GM19238 (cell line): ENCODE measurements around the gene LAMTOR4.

Source experiments
- DNase-seq: peaks from one replicate; pipeline ENCODE4 v3.0.0; 2011; ENCODE audit warnings: low spot score; ENCODE audit not compliant: insufficient read length

LAMTOR4 gene

DNA sequence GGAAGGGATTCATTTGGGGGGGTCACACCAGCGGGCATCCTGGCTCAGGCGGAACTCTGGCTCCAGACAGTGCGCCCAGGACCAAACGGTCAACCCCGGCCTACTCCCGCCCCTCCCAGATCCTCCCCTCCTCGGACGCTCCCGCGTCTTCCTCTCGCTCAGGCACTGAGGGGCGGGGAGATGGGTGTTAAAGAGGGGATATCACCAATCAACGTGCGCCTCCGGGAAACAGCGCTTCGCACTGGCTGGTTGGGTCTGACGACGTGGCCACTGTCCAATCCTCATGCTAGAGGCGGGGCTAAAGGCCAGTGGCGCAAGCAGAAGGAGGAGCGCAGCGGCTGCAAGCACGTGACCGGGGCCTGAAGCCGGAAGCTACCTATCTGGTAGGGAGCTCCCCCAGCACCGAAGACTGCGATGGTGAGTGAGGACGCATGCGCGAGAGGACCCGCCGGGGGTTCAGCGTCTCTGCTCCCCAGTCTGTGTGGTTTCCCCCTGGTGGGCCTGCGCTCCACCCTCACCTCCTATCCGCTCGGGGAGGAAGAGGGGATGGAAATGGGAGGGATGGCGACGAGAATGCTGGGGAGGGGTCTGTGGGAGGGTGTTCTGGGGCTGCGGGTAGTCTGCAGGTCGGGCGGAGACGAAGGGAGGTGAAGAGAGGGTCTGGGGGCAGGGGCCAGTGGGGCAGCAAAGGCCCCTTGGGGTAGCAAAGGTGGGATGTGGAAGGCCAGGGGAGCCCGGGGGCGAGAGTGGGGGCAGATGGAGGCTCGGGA lies at the start of gene LAMTOR4:
Gene LAMTOR4, plus strand, starts transcription at position 360 of the 770 bp plus-strand sequence. Its CDS starts 55 bp downstream, at position 415.
- DNase-seq: peak; percentile 98

DNA sequence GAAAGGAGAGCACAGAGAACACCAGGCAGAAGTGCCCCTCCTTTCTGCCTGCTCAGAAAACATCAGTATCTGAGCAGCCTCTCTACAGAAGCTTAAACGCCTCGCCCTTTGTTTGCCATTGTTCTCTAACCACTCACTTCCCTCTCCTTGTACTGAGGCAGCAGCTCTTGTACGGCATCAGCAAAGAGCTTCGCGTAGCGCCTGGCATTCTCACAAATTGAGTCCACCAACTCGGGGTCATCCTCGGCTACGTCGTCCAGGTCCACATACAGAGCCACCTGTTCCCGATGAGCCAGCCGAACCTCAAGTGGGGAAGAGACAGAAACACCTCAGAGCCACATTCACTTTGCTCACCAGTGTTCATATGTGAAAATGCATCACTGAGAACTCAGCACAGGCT lies 49.3 kb upstream of the LAMTOR4 start:
- no peak for DNase-seq

DNA sequence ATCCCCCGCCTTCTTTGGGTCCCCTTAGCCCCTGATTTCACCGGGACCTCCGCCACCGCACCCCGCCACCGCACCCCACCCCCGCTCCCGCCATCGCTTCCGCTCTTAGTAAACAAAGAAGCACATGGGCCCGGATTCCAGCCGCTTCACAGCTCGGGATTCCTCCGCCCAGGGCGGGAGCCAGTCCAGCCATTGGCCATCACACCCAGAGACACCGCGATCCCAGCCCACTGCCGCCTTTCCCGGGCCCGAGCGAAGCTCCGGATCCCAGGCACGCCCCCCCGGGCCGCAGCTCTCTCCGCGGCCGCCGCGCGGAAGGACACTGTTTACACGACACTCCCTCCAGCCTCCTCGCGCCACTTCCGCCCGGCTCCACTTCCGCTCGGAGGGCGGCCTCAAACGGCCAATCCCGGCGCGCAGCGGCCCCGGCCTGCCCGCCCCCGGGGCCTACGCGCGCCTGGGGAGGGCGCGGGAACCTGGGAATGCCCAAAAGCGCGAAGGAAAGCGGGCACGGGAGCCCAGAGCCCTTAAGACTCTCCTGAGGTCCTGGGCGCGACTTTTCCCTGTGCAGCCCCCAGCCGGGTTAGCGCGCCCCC lies 48.2 kb upstream of the LAMTOR4 start:
- peak; percentile 94 for DNase-seq

DNA sequence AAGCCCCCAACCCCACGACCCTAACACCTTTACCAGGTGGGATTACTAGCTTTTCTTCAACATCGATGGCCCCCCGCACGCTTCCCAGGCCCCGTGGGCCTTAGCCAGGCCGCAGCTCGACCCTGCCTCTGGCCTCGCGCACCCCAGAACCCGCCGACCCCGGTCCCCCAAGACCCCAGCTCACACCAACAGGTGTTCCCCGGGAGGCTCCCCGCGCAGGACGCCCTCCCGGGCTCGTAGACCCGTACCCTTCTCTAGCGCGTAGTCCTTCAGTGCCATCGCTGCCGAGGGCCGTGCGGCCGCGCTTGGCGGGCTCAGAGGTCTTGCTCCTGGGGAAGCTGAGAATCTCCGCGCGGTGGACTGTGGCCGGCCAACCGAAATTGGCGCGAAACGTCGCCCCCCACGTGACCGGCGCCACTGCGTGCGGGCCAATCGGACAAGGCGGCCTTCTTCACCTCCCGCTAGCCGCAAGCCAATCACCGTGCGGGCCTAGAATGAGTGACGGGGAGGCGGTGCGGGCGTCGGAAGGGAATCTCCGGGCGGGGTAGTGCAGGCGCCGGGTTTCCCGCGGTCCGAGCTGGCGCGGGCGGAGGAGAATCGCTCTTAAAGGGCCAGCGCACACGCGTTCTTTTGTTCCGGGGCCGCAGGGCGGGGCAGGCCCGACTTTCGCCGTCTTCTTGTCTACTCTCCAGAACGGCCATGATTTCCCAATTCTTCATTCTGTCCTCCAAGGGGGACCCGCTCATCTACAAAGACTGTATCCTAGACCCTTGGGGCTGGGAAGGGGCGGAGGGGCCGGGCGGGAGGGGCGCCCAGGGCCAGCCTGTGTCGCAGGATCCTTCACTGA lies 47.5 kb upstream of the LAMTOR4 start, which contains the start of the genes AP4M1 and MCM7:
Gene AP4M1, plus strand, starts transcription at position 628 of the 847 bp plus-strand sequence. Its CDS starts 72 bp downstream, at position 700.
Gene MCM7, minus strand, starts transcription at position 382 of the 847 bp plus-strand sequence. Its CDS starts 103 bp downstream, at position 279.
- peak; percentile 96 for DNase-seq

DNA sequence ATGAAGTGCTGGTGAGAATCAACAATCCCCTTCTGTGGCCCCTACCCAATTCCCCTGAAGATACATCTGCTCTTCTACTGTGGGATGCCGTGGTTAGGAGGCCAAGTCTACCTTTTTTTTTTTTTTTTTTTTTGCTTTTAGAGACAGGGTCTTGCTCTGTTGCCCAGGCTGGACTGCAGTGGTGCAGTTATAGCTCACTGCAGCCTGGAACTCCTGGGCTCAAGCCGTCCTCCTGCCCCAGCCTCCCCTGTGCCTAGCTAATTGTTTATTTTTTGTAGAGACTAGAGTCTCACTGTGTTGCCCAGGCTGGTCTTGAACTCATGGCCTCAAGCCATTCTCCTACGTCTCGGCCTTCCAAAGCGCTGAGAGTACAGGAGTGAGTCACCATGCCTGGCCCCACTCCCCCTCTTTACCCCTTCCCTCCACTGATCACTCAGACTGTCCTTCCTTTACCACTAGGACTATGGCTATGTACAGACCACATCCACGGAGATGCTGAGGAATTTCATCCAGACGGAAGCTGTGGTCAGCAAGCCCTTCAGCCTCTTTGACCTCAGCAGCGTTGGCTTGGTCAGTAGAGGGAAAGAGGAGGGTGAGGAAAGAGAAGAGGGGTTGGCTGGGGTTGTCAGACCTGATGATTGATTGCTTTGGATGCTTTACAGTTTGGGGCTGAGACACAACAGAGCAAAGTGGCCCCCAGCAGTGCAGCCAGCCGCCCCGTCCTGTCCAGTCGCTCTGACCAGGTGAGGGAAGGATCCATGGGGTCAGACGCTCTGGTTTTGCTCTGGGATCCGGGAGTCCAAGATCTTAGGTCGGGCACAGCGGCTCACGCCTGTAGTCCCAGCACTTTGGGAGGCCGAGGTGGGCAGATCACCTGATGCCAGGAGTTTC lies 45.5 kb upstream of the LAMTOR4 start:
- no peak for DNase-seq

DNA sequence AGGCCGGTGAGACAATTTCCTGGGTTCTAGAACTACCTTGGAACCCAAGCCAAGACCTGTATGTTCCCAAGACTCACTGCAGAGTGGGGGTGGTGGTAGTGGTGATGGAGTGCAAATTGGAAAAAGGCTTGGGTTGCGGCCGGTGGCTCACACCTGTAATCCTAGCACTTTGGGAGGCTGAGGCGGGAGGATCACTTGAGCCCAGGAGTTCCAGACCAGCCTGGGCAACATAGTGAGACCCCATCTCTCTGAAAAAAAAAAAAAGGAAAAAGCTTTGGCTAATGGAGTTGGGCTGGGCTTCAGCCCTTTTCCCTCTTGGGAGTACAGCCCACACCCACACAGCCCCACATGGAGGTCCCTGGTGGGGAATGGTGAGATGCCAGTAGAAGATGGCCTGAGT lies 43.2 kb upstream of the LAMTOR4 start:
- DNase-seq: no peak

DNA sequence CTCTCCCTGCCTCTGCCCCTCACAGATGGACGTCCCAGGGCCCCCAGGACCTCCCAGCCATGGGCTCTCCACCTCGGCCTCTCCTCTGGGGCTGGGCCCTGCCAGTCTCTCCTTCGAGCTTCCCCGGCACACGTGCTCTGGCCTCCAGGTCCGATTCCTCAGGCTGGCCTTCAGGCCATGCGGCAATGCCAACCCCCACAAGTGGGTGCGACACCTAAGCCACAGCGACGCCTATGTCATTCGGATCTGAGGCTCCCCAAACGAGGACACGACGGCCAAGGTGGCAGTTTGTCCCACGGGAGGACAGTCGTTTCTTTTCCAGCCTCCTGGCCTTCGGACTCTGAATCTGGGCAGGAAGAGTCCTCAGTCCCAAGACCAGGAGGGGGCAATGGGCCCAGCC lies 42.1 kb upstream of the LAMTOR4 start:
- no peak for DNase-seq

DNA sequence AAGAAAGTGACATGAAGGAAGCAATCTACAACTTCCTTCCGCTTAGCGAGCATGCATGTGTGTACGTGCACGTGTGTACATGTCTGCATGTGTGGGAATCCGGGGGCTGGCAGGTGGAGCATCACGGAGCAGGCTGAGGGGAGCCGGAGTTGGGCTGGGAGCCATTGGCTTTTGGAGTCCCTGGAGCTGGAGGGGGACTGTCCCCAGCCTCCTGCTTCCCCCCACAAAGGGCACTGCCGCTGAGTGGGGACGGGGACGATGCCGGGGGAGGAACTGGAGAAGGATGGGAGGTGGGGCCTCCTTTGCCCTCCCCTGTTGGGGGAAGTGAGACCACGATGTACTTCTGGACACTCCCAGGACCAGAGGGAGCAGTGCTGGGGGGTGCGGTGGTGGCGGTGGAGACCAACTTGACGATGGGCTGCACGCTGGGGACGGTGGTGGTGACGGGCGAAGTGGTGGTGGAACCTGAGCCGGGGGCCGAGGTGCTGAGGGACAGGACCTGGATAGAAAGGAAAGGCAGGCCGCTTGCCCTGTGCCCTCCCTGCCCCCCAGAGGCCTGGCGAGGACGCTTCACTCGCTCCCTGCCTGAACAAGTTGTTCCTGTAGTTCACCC lies 41.5 kb upstream of the LAMTOR4 start:
- no peak for DNase-seq

DNA sequence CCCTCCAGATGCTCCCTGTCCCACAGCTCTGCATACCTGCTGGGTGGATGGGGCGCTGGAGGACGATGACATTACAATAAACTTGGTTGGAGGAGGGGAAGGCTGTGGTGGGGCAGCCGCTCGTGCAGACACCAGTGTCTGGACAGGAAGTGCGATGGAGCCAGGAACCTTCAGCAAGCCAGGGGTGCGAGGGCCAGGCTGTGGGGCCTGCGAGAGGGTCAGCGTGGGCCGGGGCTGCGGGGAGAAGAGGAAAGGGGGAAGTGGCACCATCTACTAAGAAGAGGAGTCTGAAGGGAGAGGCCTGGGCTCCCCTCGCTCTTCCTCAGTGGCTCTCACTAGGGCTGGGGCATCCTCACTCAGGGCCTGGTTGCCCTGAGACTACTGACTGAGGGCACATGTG lies 40.8 kb upstream of the LAMTOR4 start:
- no peak for DNase-seq

DNA sequence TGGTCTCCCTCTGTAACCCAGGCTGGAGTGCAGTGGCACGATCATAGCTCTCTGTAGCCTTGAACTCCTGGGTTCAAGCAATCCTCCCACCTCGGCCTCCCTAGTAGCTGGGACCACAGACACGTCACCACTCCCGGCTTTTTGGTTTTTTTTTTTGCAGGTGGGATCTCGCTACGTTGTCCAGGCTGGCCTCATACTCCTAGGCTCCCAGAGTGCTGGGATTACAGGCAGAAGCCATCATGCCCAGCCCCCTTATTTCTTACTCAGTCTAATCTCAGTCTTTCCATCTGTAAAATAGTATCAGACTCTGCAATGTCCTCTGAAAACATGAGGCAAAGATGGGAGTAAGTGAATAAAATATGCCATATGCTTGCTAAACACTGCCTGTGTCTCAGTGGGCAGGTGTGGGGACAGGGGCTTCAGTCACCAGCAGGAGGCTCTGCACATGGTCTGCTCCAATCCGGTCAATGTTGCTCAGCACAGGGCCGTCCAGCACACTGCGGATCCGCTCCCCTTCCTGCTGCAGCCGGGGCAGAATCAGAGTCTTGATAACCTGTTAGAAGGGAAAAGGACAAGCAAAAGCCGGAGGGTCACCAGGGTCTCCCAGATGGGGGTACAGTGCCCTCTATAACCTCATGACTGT lies 39.1 kb upstream of the LAMTOR4 start:
- no peak for DNase-seq

DNA sequence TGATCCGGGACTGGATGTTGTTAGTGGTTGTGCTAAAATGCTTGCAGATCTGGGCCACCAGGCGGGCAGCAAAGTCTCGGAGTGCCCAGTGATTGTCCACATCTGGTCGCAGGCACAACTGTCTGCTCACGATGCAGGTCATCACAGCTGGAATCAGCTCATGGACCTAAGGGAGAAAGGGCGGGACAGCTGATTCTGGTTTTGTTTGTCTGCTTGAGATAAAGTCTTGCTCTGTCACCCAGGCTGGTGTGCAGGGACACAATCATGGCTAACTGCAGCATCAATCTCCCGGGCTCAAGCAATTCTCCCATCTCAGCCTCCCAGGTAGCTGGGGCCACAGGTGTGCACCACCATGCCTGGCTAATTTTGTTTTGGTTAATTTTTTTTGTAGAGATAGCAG lies 37.6 kb upstream of the LAMTOR4 start:
- DNase-seq: no peak

DNA sequence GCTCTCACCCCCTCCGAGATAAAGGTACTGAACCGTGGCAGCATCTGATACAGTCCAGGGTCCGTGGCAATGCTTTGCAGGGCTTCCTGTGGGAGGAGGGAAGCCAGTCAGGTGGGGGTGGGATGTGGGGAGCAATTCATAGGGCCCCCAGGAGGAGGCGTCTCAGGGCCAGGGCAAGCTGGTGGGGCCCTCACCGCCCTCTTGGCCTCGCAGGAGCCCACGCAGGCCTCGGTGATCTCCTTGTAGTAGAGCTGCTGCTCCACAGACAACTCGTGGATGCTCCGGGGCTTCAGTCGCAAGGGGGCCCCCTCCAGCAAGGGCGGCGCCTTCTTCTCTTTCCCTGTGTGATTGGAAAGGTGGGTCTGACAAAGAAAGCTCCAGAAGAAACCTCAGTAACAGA lies 36.8 kb upstream of the LAMTOR4 start:
- no peak for DNase-seq

DNA sequence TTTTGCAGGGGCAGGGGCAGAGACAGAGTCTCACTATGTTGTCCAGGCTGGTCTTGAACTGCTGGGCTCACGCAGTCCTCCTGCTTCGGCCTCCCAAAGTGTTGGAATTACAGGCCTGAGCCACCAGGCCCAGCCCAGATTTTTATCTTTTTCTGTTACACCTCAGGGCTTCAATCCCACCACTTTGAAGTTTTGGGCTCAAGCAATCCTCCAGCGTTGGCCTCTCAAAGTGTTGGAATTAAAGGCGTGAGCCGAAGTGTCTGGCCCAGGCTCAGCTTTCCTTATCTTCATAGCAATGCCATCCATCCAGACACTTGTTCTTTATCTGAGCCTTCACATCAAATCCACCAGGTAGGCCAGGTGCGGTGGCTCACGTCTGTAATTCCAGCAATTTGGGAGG lies 33.7 kb upstream of the LAMTOR4 start:
- no peak for DNase-seq

DNA sequence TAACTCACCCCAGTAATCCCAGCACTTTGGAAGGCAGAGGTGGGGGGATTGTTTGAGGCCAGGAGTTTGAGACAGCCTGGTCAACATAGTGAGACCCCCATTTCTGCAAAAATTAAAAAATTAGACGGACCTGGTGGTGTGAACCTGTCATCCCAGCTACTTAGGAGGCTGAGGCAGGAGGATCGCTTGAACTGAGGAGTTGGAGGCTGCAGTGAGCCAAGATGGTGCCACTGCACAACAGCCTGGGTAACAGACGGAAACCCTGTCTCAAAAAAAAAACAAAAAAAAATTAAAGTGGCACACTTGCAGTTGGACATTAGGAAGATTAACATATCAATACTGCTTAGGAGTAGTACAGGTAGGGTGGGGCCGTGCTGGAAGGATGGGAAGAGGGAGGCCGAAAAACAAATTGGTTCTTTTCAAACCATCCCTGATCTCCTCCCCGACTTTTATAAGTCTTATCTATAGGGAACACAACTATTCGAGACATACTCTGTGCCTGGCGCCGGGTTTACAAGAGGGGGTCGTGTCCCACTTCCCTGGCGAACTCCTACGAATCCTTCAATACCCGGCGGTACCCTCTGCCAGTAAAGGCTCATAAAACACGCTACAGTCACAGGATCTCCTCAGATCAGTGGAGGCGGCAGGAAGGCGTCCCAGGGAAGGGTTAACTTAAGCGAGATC lies 30.2 kb upstream of the LAMTOR4 start:
- no peak for DNase-seq

DNA sequence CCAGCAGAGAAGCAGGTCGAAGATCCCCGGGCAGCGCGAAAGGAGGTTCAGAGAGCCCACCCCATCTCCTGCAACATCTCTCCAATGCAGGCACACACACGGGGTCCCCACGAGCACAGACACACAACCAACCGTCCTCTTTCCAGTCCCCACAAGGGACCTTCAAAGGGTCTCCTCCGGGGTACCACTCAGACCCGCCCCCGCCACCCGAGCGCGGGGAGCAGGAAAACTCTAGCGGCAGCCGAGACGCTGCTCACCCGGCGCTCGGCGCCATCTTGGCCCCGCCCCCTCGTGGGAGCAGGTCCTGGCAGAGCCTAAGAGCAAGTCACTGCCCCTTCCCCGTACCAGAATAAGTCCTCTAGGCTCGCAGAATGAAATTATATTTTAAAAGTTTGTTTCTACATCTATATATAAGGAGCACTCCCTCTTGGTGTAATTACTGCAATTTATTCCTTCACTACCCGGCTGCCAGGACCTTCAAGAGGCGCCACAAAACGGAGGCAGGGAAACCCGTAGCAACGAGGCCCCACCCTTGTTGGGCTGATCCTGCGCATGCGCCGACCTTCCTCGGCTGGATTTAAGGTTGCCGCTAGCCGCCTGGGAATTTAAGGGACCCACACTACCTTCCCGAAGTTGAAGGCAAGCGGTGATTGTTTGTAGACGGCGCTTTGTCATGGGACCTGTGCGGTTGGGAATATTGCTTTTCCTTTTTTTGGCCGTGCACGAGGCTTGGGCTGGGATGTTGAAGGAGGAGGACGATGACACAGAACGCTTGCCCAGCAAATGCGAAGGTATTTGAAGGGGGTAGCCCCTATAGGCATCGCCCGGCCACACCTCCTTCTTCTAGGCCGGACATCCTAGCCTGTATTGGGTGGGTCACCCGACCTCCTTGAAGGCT lies 29.4 kb upstream of the LAMTOR4 start, which contains the start of the genes CNPY4 and TAF6:
Gene CNPY4, plus strand, starts transcription at position 563 of the 898 bp plus-strand sequence. Its CDS starts 111 bp downstream, at position 674.
Gene TAF6, minus strand, starts transcription at position 287 of the 898 bp plus-strand sequence. CDS start 5,149 bp downstream, outside the sequence.
- DNase-seq: peak; percentile 98

DNA sequence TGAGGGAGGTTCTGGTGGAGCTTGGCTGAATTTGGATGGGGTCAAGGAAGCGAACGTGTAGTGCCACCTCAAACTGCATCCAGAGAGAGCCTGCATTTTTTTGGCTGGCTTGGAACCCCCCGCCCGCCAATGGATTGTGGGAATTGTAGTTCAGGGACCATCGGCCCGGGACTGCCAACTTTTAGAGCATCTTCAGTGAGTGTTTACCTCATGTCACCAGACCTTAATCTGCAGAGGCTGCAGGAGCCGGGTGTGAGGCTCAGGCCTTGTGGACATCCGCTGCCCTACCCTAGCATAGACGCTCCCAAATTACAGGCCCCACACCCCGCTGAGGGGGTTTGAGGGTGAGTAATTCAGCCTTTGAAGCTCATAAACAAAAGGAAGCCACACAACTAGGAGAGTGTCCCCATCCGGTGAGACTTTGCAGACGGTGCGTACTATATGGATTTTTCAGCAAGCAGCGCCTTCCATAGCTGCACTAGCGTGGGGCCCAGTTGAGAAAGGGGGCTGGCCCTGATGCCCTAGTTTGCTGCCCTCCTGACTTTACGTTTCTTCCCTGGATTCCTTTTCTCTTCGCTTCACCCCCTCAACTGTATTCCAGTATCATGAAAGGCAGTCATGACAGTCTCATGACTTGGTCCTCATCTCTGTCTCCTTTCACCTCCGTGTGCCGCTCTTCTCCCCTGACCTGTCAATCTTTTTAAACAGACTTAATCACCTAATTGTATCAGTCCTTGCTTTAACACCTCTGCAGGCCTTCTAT lies 28.6 kb upstream of the LAMTOR4 start:
- DNase-seq: peak; percentile 62

DNA sequence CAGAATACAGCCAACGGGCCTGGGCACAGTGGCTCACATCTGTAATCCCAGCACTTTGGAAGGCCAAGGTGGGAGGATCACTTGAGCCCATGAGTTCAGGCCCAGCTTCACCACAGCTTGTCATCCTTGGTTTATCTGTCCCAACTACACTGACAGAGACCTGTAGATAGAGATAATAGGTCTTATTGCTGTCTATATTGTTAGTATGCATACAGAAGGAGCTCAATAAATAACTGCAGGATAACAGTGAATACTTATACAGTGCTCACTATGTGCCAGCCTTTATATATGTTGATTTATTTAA lies 28.0 kb upstream of the LAMTOR4 start:
- no peak for DNase-seq

DNA sequence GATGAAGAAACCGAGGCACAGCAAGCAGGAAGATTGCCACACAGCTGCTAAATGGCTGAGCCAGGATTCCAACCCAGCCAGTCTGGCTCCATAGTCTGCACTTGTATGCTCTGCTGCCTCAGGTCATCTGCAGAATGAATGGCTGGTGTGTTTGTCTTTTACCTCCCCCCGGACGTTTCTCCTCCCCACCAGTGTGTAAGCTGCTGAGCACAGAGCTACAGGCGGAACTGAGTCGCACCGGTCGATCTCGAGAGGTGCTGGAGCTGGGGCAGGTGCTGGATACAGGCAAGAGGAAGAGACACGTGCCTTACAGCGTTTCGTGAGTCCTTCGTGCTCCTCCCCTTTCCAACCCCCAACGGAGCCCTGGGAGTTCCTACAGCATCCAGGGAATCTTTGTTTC lies 26.7 kb upstream of the LAMTOR4 start:
- no peak for DNase-seq
